ENCODE measurements around the gene SLC22A23. TPM values are rescaled to one million over a fixed set of nuclear protein-coding genes. Genes with fewer than 3 reads are reported as not detected.

The SLC22A23 gene
- total RNA-seq, 1 experiment from 2014 or later, result 5.7 TPM

DNA sequence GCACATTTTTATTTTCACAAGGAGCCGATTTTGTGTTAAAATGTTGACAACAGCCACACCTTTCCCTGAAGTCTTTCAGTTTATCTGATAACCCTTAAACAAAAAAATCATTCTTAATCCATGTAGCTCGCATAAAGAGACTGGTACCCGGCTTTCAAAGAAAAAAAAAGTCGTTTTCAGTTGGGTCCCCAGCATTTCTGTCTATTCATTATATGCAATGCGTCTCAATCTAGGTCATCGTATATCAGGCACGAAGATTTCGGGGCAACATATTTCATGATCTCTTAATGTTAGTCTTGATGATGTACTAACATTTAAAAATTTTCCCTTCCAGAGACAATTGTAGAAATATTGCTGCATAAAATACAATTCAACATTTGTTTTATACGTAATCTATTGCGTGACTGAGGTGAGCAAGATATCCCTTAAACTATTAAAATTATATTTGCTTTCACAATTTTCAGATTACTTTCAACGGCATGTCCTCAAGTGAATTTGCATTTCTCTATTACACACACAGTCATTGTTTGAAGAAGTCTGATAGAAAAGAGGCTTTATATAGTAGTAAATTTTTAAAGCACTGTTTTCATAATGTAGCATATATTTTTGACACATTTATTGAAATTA is 226.5 kb downstream of the SLC22A23 start:
- peaks cover 61% of the 10 kb centered on the region for H3K27me3 ChIP-seq (ENCODE audit: low read length)
- peak overlapping the region; percentile 91 for H3K4me2 ChIP-seq (ENCODE audit: low read length)

DNA sequence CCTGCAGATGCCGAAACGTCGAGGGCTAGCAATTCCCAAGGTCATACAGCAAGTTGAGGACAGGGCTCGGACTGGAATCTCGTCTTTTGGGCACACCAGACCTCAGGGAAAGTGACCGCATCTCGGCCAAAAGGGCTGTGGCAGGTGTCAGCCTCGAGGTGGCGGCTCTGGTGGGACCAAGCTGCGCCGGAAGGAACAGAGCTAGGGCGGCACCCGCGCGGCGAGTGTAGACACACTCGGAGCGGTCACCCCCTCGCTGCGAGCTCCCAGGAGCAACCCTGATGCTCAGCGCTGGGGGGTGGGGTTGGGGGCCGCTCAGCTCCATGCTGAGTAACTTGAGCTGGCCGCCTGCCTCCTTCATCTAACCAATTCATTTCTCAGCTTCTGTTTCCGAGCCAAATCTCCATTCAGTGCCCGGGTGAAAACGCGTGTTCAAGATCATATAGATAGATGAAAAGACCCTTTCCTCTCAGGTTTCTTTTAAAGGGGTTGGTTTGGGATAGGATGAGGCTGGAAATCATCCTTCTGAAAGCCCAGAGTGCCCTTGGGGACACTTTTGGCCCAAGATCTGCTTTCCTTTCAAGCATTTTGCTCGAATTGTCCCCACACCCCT is 227.2 kb downstream of the SLC22A23 start:
- Histone ChIP-seq H3K27ac (ENCODE audit: low read length) (no peak overlapping the region), H3K9ac (ENCODE audit: low read length) (no peak overlapping the region), H3K36me3 (ENCODE audit: low read depth, low read length) (no peaks in the 10 kb centered on the region), H3K27me3 (ENCODE audit: low read length) (peaks cover 61% of the 10 kb centered on the region), H4K20me1 (ENCODE audit: low read length) (no peaks in the 10 kb centered on the region), H3K4me3 (ENCODE audit: low read length) (peak overlapping the region; percentile 34; the same call in 1 of the 2 replicates), H3K79me2 (ENCODE audit: low read length) (no peaks in the 10 kb centered on the region), H3K9me2 (replicated peaks; ENCODE audit: low read length) (no peaks in the 10 kb centered on the region), H3K4me1 (ENCODE audit: insufficient read depth, low read length) (peaks cover 29% of the 10 kb centered on the region), H3F3A (ENCODE audit: low read length, unreplicated experiment) (no peaks in the 10 kb centered on the region), H3K9me3 (ENCODE audit: low read length) (no peaks in the 10 kb centered on the region), H2AFZ (ENCODE audit: low read length) (no peak overlapping the region), H3K4me2 (ENCODE audit: low read length) (peak overlapping the region; percentile 91)
- DNase-seq (no peak), ATAC-seq (no peak)
- ChIA-PET CTCF (no interaction called here), POLR2A (ENCODE audit: unreplicated experiment) (no interaction called here)
- intact Hi-C loops (cut with micrococcal nuclease), result no loop called here
- no TSS peak for BruUV-seq (replicated peaks)
- TF ChIP-seq, protein P1, sequence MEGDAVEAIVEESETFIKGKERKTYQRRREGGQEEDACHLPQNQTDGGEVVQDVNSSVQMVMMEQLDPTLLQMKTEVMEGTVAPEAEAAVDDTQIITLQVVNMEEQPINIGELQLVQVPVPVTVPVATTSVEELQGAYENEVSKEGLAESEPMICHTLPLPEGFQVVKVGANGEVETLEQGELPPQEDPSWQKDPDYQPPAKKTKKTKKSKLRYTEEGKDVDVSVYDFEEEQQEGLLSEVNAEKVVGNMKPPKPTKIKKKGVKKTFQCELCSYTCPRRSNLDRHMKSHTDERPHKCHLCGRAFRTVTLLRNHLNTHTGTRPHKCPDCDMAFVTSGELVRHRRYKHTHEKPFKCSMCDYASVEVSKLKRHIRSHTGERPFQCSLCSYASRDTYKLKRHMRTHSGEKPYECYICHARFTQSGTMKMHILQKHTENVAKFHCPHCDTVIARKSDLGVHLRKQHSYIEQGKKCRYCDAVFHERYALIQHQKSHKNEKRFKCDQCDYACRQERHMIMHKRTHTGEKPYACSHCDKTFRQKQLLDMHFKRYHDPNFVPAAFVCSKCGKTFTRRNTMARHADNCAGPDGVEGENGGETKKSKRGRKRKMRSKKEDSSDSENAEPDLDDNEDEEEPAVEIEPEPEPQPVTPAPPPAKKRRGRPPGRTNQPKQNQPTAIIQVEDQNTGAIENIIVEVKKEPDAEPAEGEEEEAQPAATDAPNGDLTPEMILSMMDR (conservative IDR thresholded peaks at IDR 0.05; ENCODE audit: low read depth, low read length), result no peak
- TF ChIP-seq EZH2 (IDR thresholded peaks at IDR 0.05; ENCODE audit: low read length, unreplicated experiment), result no peak
- TF ChIP-seq EZH2phosphoT487 (IDR thresholded peaks at IDR 0.05; ENCODE audit: borderline replicate concordance, low read length), result no peak

More for the DNA sequence above, 226.5 kb downstream of the SLC22A23 start:
- no peaks in the 10 kb centered on the region for H3K9me3 ChIP-seq (ENCODE audit: low read length)
- CTCF ChIA-PET, result interaction anchor here (0.7 kb wide), 1 partner anchor 10 kb away, joined by 5 read pairs; no protein-coding TSS in a partner anchor
- intact Hi-C loops (cut with micrococcal nuclease), result no loop called here
- no TSS peak for BruUV-seq (replicated peaks)
- no peaks in the 10 kb centered on the region for H3K9me2 ChIP-seq (replicated peaks; ENCODE audit: low read length)
- no peaks in the 10 kb centered on the region for H3K79me2 ChIP-seq (ENCODE audit: low read length)
- peaks cover 29% of the 10 kb centered on the region for H3K4me1 ChIP-seq (ENCODE audit: insufficient read depth, low read length)
- POLR2A ChIA-PET (ENCODE audit: unreplicated experiment), result interaction anchor here (0.5 to 1.0 kb wide), 2 partner anchors 68 to 73 kb away, joined by 3 read pairs; partner anchors contain the start of gene TUBB2A
- no peak for ATAC-seq
- H2AFZ ChIP-seq (ENCODE audit: low read length), result no peak overlapping the region
- H3F3A ChIP-seq (ENCODE audit: low read length, unreplicated experiment), result no peaks in the 10 kb centered on the region
- no peaks in the 10 kb centered on the region for H4K20me1 ChIP-seq (ENCODE audit: low read length)
- no peaks in the 10 kb centered on the region for H3K36me3 ChIP-seq (ENCODE audit: low read depth, low read length)
- no peak overlapping the region for H3K27ac ChIP-seq (ENCODE audit: low read length)
- no peak overlapping the region; the same call in 1 of the 2 replicates for H3K4me3 ChIP-seq (ENCODE audit: low read length)
- no peak overlapping the region for H3K9ac ChIP-seq (ENCODE audit: low read length)
- no peak for TF ChIP-seq EZH2 (IDR thresholded peaks at IDR 0.05; ENCODE audit: low read length, unreplicated experiment)
- TF ChIP-seq EZH2phosphoT487 (IDR thresholded peaks at IDR 0.05; ENCODE audit: borderline replicate concordance, low read length), result no peak
- TF ChIP-seq, protein P1 (conservative IDR thresholded peaks at IDR 0.05; ENCODE audit: low read depth, low read length), result no peak
- DNase-seq, result no peak

Data from PC-3 (cell line).